ENCODE results near the gene OVAAL. TPM values are rescaled to one million over a fixed set of nuclear protein-coding genes. Genes with fewer than 3 reads are reported as not detected.

The OVAAL gene
- total RNA-seq, 1 donor = not detected

DNA sequence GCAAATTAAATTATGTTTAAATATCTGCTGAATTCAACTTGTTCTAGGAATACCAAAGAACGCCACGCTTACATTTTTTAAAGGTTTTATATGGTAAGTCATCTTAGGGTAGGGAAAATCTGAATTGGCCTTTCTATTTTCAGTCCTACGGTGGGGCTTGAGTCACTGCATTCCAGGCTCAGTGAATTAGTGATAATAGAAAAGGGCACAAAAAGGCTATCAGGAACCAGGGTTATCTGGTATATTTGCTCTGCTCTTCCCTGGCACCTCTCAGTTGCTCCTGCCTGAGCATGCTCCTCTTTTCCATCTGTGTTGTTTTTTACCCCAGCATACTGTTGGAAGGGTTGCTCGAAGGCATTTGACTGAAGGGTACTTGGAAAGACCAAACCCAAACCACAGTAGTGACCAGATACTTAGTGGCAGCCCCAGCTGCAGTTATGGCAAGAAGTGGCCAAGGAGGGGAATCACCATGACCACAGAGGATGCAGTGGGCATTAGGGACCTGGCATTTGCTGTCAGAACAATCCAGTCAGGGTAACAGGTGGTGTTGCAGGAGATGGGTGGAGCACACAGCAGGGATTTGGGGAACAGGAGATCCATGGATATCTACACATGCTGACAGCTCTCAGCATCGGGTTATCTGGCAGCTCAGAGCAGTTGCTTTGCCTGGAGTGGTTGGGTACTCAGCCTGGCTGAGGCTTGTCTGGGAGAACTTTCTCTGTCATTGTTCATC is 2.3 kb downstream of the OVAAL start:
- no peak overlapping the region for H3K4me3 ChIP-seq (ENCODE audit: low read depth, low read length)
- peak; percentile 64 for DNase-seq (ENCODE audit: low read depth)
- TF ChIP-seq CTCF (IDR thresholded peaks at IDR 0.05; ENCODE audit: insufficient read depth, low read length) = no peak

DNA sequence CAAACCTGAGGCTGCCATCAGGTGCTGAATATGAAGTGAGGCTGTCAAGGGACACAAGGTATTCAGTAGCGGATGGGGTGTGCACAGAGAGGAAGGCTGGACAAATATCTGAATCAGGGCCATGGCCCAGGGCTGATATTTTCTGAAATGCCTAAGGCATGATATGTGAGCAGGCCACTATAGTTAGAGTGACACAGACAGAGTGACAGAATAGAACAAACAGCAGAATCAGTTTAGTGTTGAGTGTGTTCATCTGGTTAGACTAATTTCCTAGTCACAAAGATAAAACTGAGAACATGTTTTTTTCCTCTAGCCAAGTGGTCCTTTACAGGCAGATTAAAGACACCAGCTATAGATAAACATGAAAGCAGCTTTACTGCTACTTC is 3.9 kb downstream of the OVAAL start:
- no peak for TF ChIP-seq CTCF (IDR thresholded peaks at IDR 0.05; ENCODE audit: insufficient read depth, low read length)
- DNase-seq (ENCODE audit: low read depth) = no peak
- H3K4me3 ChIP-seq (ENCODE audit: low read depth, low read length) = no peak overlapping the region

DNA sequence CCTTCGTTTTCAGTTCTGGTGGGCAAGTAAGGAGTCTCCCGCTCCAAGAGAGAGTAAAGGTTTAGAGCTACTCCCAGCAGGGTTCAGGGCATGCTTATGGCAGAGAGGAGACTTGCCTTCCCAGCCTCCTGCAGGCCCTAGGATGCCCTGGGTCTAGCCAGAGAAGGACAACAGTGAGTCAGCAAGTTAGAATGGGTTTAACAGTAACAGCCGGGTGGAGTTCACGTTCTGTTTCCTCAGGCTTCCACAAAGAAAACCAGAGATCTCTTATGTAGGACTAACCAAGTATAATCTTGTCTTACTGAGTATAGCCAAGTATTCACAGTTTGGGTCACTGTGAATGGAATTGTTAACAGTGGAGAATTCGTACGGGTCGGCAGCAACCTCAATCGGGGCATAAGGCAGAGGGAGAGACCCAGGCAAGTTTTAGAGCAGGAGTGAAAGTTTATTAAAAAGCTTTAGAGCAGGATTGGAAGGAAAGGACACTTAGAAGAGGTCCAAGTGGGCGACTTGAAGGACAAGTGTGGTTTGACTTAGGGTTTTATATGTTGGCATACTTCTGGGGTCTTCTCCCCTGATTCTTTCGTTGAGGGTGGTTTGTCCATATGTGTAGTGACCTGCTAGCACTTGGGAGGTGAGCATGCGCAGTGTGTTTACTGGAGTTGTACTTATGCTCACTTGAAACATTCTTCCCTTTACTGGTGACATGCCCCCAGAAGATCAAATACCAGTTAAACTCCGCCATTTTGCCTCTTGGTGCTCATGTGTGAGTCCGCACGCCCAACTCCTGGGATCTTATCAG is 4.5 kb downstream of the OVAAL start:
- H3K4me3 ChIP-seq (ENCODE audit: low read depth, low read length) = no peak overlapping the region

DNA sequence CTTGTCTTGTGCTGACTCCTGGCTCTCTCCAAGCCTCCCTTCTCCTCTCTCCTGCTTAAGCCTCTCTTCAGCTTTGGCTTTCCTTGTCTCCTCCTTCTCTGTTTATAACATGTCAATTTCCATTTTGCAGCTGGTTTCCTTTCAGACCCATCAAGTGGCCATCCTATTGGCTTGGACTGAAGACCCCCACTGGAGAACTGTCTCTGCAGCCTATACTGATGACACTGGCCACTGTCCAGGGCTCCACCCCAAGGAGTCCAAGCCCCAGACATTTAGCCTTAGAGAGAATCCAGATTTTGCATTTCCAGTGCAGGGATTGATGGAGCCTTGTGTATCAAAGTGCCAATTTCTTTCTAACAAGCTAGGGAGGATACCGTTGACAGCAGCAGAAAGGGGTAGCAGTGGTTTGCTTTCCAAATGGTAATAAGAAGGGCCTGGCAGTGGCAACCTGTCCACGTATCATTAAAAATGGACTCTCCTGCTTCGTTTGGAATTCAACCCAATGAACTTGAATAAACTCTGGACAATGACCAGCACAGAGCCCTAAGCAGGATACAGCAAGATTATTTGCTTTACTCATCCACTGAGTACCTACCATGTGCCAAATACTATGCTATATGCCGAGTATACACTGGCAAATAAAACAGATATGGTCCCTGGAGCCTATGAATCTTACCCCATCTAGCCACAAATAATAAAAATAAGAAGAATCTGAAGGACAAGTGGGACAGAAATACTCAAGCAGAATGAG is 6.5 kb downstream of the OVAAL start:
- no peak for TF ChIP-seq CTCF (IDR thresholded peaks at IDR 0.05; ENCODE audit: insufficient read depth, low read length)
- H3K4me3 ChIP-seq (ENCODE audit: low read depth, low read length) = no peak overlapping the region
- no peak for DNase-seq (ENCODE audit: low read depth)

More for the DNA sequence above, 4.5 kb downstream of the OVAAL start:
- DNase-seq (ENCODE audit: low read depth) = peak; percentile 78
- peak; percentile 1 for TF ChIP-seq CTCF (IDR thresholded peaks at IDR 0.05; ENCODE audit: insufficient read depth, low read length)

DNA sequence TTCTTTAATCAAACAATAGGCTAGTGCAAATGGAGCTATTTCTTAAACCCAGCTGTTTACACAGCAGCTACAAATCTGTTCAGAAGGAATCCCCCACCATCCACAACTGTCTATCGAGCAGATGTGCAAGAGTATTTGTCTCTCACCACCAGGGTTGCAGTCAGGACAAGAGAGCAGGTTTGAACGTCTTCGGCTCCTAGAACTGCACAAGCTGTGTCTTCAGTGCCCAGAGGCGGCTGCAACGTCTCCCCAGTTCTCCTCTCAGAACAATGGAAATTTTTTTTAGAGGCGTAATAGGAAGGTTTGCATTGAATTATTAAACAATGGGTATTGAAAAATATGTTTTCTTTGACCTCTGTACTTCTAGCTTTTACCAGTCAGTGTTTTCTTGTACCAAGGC is 7.3 kb downstream of the OVAAL start:
- TF ChIP-seq CTCF (IDR thresholded peaks at IDR 0.05; ENCODE audit: insufficient read depth, low read length) = no peak
- no peak overlapping the region for H3K4me3 ChIP-seq (ENCODE audit: low read depth, low read length)

GRCh38 chr1:180566495-180566894 is 7.7 kb downstream of the OVAAL start:
- DNase-seq (ENCODE audit: low read depth) = no peak
- TF ChIP-seq CTCF (IDR thresholded peaks at IDR 0.05; ENCODE audit: insufficient read depth, low read length) = no peak
- no peak overlapping the region for H3K4me3 ChIP-seq (ENCODE audit: low read depth, low read length)

More for the DNA sequence above, 7.3 kb downstream of the OVAAL start:
- DNase-seq (ENCODE audit: low read depth) = no peak

Measured in fibroblast of the aortic adventitia (primary cell).